Mucosa of descending colon (tissue), 3 donors: Measurements from ENCODE around the gene TEX10. TPM values are rescaled to one million over a fixed set of nuclear protein-coding genes. Genes with fewer than 3 reads are reported as not detected.

Experiments
- ATAC-seq: fragments of 200-7000 bp; cut with Tn5 transposase; one replicate; pipeline ENCODE4 v1.9.1; 2020; ENCODE audit warnings: mild to moderate bottlenecking, moderate library complexity
- DNase-seq, 3 donors: peaks; one replicate each; pipeline ENCODE4 v3.0.0-alpha.2; 2020
- H3K36me3 ChIP-seq: fragments of 200-600 bp; one replicate; pipeline ENCODE4 v1.8.0; 2021; ENCODE audit warnings: low read depth, mild to moderate bottlenecking
- H3K4me1 ChIP-seq: fragments of 200-600 bp; one replicate; pipeline ENCODE4 v1.8.0; 2021; ENCODE audit warnings: low read depth, mild to moderate bottlenecking
- H3K4me3 ChIP-seq: fragments of 200-600 bp; one replicate; pipeline ENCODE4 v1.8.0; 2021; ENCODE audit warnings: mild to moderate bottlenecking
- H3K9me3 ChIP-seq: fragments of 200-600 bp; one replicate; pipeline ENCODE4 v1.8.0; 2021; ENCODE audit warnings: mild to moderate bottlenecking
- CTCF ChIP-seq: fragments of 200-600 bp; IDR thresholded peaks from one replicate; pipeline ENCODE4 v1.8.0; 2022; ENCODE audit warnings: antibody characterized with exemption, mild to moderate bottlenecking
- intact Hi-C, 2 donors: fragments of 100-400 bp; cut with DNase I in 1 of 2; cut with micrococcal nuclease in 1 of 2; formaldehyde crosslinking; loops; one replicate each; pipeline versions ENCODE4 v1.11.0 to v1.11.1; 2022; cut with DNase I, micrococcal nuclease
- total RNA-seq, 3 donors: library from RNA; stranded (reverse); fragmentation: NEBNext Ultra II Directional in 2 of 3; extraction: Animal tissue kit (Norgen Biotek cat#: 25700) in 2 of 3; gene quantifications; one replicate each; pipeline versions ENCODE4 v1.2.1 to v1.2.4, GENCODE V29; 2021 to 2023
- donor health status: DM: no; HTN: no; CAD: no; lungs with moderate emphysema.
- donor health status: DM: no; HTN: no; CAD: no.
- donor health status: DM: no; HTN: yes; CAD: no.

The TEX10 gene
- total RNA-seq, 3 donors from 2014 or later, result 8.1 to 11.6 (median 11.0) TPM

- H3K9me3 ChIP-seq, result peaks cover 7% of the 10 kb centered on the region
- no peak for DNase-seq
- ATAC-seq, result no peak
- H3K4me3 ChIP-seq, result no peak overlapping the region
- H3K36me3 ChIP-seq, result peaks cover 5% of the 10 kb centered on the region
- no peaks in the 10 kb centered on the region for H3K4me1 ChIP-seq
- intact Hi-C loops, result no loop called here
- no peak for TF ChIP-seq CTCF
These were observed 68.5 kb downstream of the TEX10 start for GRCh38 chr9:100284247-100284646.

- TF ChIP-seq CTCF, result no peak
- Histone ChIP-seq H3K4me3 (no peak overlapping the region), H3K4me1 (no peaks in the 10 kb centered on the region), H3K9me3 (peaks cover 7% of the 10 kb centered on the region), H3K36me3 (peaks cover 5% of the 10 kb centered on the region)
- no peak for DNase-seq
- intact Hi-C loops, result no loop called here
- ATAC-seq, result no peak
These were observed 70.4 kb downstream of the TEX10 start for GRCh38 chr9:100282388-100282719.

- Histone ChIP-seq H3K36me3 (peaks cover 5% of the 10 kb centered on the region), H3K4me3 (no peak overlapping the region), H3K4me1 (no peaks in the 10 kb centered on the region), H3K9me3 (peaks cover 7% of the 10 kb centered on the region)
- no peak for DNase-seq
- intact Hi-C loops, result no loop called here
- no peak for ATAC-seq
- TF ChIP-seq CTCF, result no peak
These were observed 70.9 kb downstream of the TEX10 start for GRCh38 chr9:100281676-100282387.

GRCh38 chr9:100281066-100281465, 71.7 kb downstream of the TEX10 start:
- no peak overlapping the region for H3K4me3 ChIP-seq
- no peak for ATAC-seq
- peaks cover 7% of the 10 kb centered on the region for H3K9me3 ChIP-seq
- intact Hi-C loops, result no loop called here
- no peak for DNase-seq
- H3K36me3 ChIP-seq, result peaks cover 5% of the 10 kb centered on the region
- no peaks in the 10 kb centered on the region for H3K4me1 ChIP-seq
- TF ChIP-seq CTCF, result no peak

- TF ChIP-seq CTCF, result no peak
- no peaks in the 10 kb centered on the region for H3K4me1 ChIP-seq
- H3K36me3 ChIP-seq, result no peaks in the 10 kb centered on the region
- DNase-seq (no peak), ATAC-seq (no peak)
- H3K4me3 ChIP-seq, result no peak overlapping the region
- intact Hi-C loops, result no loop called here
- no peaks in the 10 kb centered on the region for H3K9me3 ChIP-seq
These were observed 75.4 kb downstream of the TEX10 start for GRCh38 chr9:100277166-100277979.
